Common myeloid progenitor, CD34-positive (primary cell): ENCODE measurements around the gene OTOS.

Experiments
- CTCF ChIA-PET: fragments of 350-600 bp; sonication (Branson Sonifier 250); formaldehyde crosslinking; loops from one replicate; lab custom pipeline; 2021; ENCODE audit warnings: antibody characterized with exemption; lab: Charles Lee
- POLR2A ChIA-PET: fragments of 350-600 bp; sonication (Branson Sonifier 250); formaldehyde crosslinking; loops from one replicate; lab custom pipeline; 2021; ENCODE audit warnings: antibody characterized with exemption; lab: Charles Lee
- DNase-seq, 3 donors: peaks; one replicate each; pipeline versions ENCODE4 v3.0.0 to v3.0.0-alpha.2; 2013
- H3K27ac ChIP-seq, 2 experiments: 1 replicate in 1 of 2; 2 replicates in 1 of 2; pipeline ENCODE4 v1.7.0; 2013; ENCODE audit warnings: inconsistent platforms in 2 of 2, low read length in 2 of 2, mild to moderate bottlenecking in 2 of 2, low read depth in 1 of 2, moderate library complexity in 1 of 2; ENCODE audit not compliant: severe bottlenecking in 2 of 2, insufficient read depth in 1 of 2, poor library complexity in 1 of 2
- H3K27me3 ChIP-seq, 5 experiments: replicated peaks in 2 of 5; 1 replicate in 3 of 5; 2 replicates in 2 of 5; pipeline versions ENCODE4 v1.6.1 to v1.7.0; 2013; ENCODE audit warnings: low read length in 4 of 5, mild to moderate bottlenecking in 2 of 5, moderate library complexity in 2 of 5, inconsistent platforms in 1 of 5; ENCODE audit not compliant: insufficient read depth in 5 of 5, control insufficient read depth in 4 of 5
- H3K36me3 ChIP-seq, 4 experiments: 1 replicate in 2 of 4; 2 replicates in 2 of 4; pipeline versions ENCODE4 v1.6.1 to v1.7.0; 2013; ENCODE audit warnings: low read length in 3 of 4, control low read depth in 1 of 4, mild to moderate bottlenecking in 1 of 4; ENCODE audit not compliant: control insufficient read depth in 4 of 4, insufficient read depth in 4 of 4
- H3K4me1 ChIP-seq, 4 experiments: 1 replicate in 3 of 4; 2 replicates in 1 of 4; pipeline versions ENCODE4 v1.6.1 to v1.7.1; 2013; ENCODE audit warnings: low read length in 3 of 4, mild to moderate bottlenecking in 3 of 4, control low read depth in 1 of 4, inconsistent platforms in 1 of 4, moderate library complexity in 1 of 4; ENCODE audit not compliant: control insufficient read depth in 4 of 4, insufficient read depth in 4 of 4; ENCODE audit errors: control extremely low read depth in 1 of 4
- H3K4me3 ChIP-seq, 7 experiments: 1 replicate in 4 of 7; 2 replicates in 3 of 7; pipeline versions ENCODE4 v1.5.1 to v1.7.0; 2013; ENCODE audit warnings: mild to moderate bottlenecking in 7 of 7, low read length in 6 of 7, moderate library complexity in 6 of 7, inconsistent platforms in 2 of 7, low read depth in 2 of 7, control low read depth in 1 of 7; ENCODE audit not compliant: insufficient read depth in 4 of 7, control insufficient read depth in 1 of 7; ENCODE audit errors: extremely low read depth in 1 of 7
- H3K9me3 ChIP-seq, 5 experiments: 1 replicate in 4 of 5; 2 replicates in 1 of 5; pipeline versions ENCODE4 v1.6.1 to v1.7.1; 2013; ENCODE audit warnings: low read length in 4 of 5, mild to moderate bottlenecking in 2 of 5, inconsistent platforms in 1 of 5, low read depth in 1 of 5, moderate library complexity in 1 of 5; ENCODE audit not compliant: control insufficient read depth in 4 of 5, insufficient read depth in 2 of 5; ENCODE audit errors: control extremely low read depth in 1 of 5
- WGBS: methylation state at CpG from one replicate; pipeline ENCODE4 v1.1.5; 2013; ENCODE audit not compliant: insufficient coverage; 5-methylcytosine and 5-hydroxymethylcytosine counted together

Gene OTOS

DNA sequence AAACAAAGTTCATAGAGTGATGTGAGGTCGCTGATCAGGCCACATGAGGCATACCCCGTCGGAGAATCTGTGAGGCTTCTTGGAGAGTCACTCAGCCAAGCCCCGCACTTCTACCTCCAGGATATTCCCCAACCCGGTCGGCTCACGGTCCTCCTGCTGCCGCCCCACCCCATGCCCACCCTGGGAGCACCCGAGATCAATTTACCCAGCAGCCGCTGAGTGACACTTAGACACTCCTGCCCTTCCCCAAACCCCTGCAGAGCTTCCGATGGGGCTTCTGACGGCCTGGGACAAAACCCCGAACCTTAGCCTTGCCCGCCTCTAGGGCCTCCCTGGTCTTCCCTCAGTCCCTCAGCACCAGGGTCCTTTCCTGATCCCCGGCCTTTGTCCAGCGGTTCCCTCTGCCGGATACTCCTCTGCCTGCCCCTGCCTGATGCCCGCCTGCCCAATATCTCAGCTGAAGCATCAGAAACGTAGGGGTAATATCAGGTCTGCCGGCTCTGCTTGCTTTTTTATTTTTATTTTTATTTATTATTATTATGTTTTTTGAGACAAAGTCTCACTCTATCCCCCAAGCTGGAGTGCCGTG, 18.9 kb upstream of the OTOS start:
- ChIA-PET POLR2A (interaction anchor here (1.1 kb wide), 1 partner anchor 9 kb away, joined by 4 read pairs; no protein-coding TSS in a partner anchor), CTCF (no interaction called here)
- Histone ChIP-seq H3K27ac (no peak overlapping the region), H3K4me1 (no peaks in the 10 kb centered on the region), H3K9me3 (no peaks in the 10 kb centered on the region), H3K36me3 (no peaks in the 10 kb centered on the region), H3K4me3 (no peak overlapping the region), H3K27me3 (peaks cover 0 to 8% (median 0%) of the 10 kb centered on the region in 5 experiments)
- no peak for DNase-seq
- 90% methylated on average over 17 of the region's 21 CpGs for WGBS

DNA sequence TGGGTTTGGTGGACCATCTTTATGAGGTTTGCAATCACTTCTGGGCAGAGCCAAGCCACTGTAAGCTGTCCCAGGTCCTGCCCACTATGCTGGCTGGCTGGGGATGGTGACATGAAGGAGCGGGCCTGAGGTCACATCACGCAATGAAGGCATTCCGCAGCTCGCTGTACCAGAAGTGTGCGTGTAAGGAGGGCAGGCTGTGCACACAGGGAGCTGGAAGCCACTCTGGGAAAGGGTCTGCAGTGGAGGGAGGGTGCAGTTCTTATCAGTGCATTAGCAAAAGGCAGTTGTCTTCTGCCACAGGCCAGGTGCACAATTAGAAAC, 16.7 kb upstream of the OTOS start:
- H3K4me1 ChIP-seq = no peaks in the 10 kb centered on the region
- WGBS = 94% methylated on average over 5 of the region's 5 CpGs
- H3K9me3 ChIP-seq = peaks cover 0 to 8% (median 1%) of the 10 kb centered on the region in 5 experiments
- H3K27me3 ChIP-seq = peaks cover 0 to 9% (median 5%) of the 10 kb centered on the region in 5 experiments
- H3K4me3 ChIP-seq = no peak overlapping the region
- H3K36me3 ChIP-seq = no peaks in the 10 kb centered on the region
- POLR2A ChIA-PET = no interaction called here
- H3K27ac ChIP-seq = no peak overlapping the region
- CTCF ChIA-PET = no interaction called here
- DNase-seq = no peak

GRCh38 chr2:240156435-240157146, 16.1 kb upstream of the OTOS start:
- no peak overlapping the region for H3K4me3 ChIP-seq
- H3K27me3 ChIP-seq = peaks cover 0 to 11% (median 5%) of the 10 kb centered on the region in 5 experiments
- H3K27ac ChIP-seq = no peak overlapping the region
- no peaks in the 10 kb centered on the region for H3K36me3 ChIP-seq
- 84% methylated on average over 29 of the region's 29 CpGs for WGBS
- no peaks in the 10 kb centered on the region for H3K4me1 ChIP-seq
- ChIA-PET CTCF (no interaction called here), POLR2A (no interaction called here)
- DNase-seq = no peak
- peaks cover 0 to 8% (median 1%) of the 10 kb centered on the region in 5 experiments for H3K9me3 ChIP-seq

GRCh38 chr2:240155745-240156390, 15.4 kb upstream of the OTOS start:
- DNase-seq = no peak
- peaks cover 0 to 14% (median 5%) of the 10 kb centered on the region in 5 experiments for H3K27me3 ChIP-seq
- no peak overlapping the region for H3K4me3 ChIP-seq
- H3K9me3 ChIP-seq = peaks cover 0 to 8% (median 1%) of the 10 kb centered on the region in 5 experiments
- 97% methylated on average over 6 of the region's 13 CpGs for WGBS
- H3K4me1 ChIP-seq = no peaks in the 10 kb centered on the region
- no peak overlapping the region for H3K27ac ChIP-seq
- CTCF ChIA-PET = no interaction called here
- POLR2A ChIA-PET = no interaction called here
- H3K36me3 ChIP-seq = no peaks in the 10 kb centered on the region

DNA sequence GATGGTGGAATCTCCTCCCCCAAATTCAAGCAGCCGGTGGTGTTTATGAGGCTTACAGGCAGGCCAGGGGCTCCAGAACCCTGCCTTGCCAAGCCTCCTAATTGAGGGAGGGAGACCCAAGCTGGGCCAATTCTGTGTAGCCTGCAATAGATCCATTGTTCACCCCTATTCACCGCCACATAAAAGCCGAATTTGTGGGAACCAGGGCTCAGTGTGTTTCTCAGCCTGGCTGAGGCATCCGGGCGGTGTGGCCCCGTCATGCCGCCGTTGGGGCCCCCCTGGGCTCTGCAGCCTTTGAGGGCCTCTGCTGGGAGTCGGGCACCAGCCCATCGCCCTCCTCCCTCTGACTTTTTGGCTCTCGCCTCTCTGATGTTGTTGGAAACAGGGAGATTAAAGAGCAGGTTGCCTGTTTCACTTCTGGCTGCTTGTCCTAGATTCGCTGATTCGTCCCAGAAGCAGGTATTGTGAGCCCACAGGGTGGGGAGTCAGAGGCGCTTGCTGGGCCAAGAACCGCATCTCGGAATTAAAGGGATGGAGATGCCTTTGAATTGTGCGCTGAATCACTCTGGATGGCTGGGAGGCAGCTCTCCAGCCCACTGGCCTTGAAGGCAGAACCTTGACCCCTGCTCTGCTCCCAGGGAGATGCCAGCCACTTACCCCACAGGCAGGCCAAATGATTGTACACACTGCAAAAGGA, 14.7 kb upstream of the OTOS start:
- DNase-seq = no peak
- H3K9me3 ChIP-seq = peaks cover 0 to 8% (median 1%) of the 10 kb centered on the region in 5 experiments
- CTCF ChIA-PET = interaction anchor here (1.6 kb wide), 1 partner anchor 11 kb away, joined by 4 read pairs; no protein-coding TSS in a partner anchor
- H3K27me3 ChIP-seq = peaks cover 0 to 14% (median 5%) of the 10 kb centered on the region in 5 experiments
- no peaks in the 10 kb centered on the region for H3K4me1 ChIP-seq
- H3K4me3 ChIP-seq = no peak overlapping the region
- POLR2A ChIA-PET = no interaction called here
- H3K27ac ChIP-seq = no peak overlapping the region
- H3K36me3 ChIP-seq = no peaks in the 10 kb centered on the region
- WGBS = 90% methylated on average over 14 of the region's 17 CpGs

DNA sequence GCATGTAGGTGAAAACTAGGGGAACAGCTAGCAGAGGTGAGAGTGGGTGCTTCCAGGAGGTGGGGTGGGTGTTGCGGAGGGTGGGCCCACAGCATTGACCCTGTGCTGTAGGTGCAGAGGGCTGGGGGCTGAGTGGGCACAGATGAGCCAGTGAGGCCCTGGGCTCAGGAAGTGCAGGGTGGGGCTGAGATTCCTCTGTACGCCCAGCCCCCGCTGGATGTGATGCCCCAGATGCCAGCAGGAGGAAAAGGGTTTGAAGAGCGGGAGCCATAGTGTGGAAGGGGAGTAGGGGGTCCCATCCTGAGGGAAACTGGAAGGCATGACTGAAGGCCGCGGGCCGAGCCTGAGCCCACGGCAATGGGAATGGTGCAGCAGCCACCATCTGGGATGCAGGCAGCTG, 14.1 kb upstream of the OTOS start:
- H3K27ac ChIP-seq = no peak overlapping the region
- DNase-seq = no peak
- H3K4me3 ChIP-seq = no peak overlapping the region
- no peaks in the 10 kb centered on the region for H3K36me3 ChIP-seq
- H3K4me1 ChIP-seq = no peaks in the 10 kb centered on the region
- ChIA-PET POLR2A (no interaction called here), CTCF (interaction anchor here (1.6 kb wide), 1 partner anchor 11 kb away, joined by 4 read pairs; no protein-coding TSS in a partner anchor)
- H3K9me3 ChIP-seq = peaks cover 0 to 8% (median 1%) of the 10 kb centered on the region in 5 experiments
- 93% methylated on average over 8 of the region's 8 CpGs for WGBS
- peaks cover 0 to 14% (median 5%) of the 10 kb centered on the region in 5 experiments for H3K27me3 ChIP-seq
